SK-N-SH (cell line): ENCODE data around the gene SREBF2. TPM values are rescaled to one million over a fixed set of nuclear protein-coding genes. Genes with fewer than 3 reads are reported as not detected.

Experiments used
- CTCF ChIA-PET: fragments of 300-600, 350-600 bp; formaldehyde crosslinking; extraction: SDS; loops from one replicate; lab custom pipeline; 2021; lab: Yijun Ruan, JAX
- POLR2A ChIA-PET: fragments of 350-600 bp; sonication (Branson Sonifier 250); formaldehyde crosslinking; extraction: SDS; loops from one replicate; lab custom pipeline; 2020; ENCODE audit warnings: antibody characterized with exemption, inconsistent platforms; lab: Yijun Ruan, JAX
- DNase-seq: peaks from one replicate; pipeline ENCODE4 v3.0.0; 2012
- H2AFZ ChIP-seq: fragments of 200-600 bp; sonication (generic); 2 replicates; pipeline ENCODE4 v1.8.1; 2016; ENCODE audit warnings: antibody characterized with exemption, mild to moderate bottlenecking, low read depth
- H3F3A ChIP-seq: fragments of 200-600 bp; sonication (generic); replicated peaks from 2 replicates; pipeline ENCODE3; 2016; ENCODE audit warnings: antibody characterized with exemption, mild to moderate bottlenecking; ENCODE audit not compliant: insufficient read depth
- H3K27ac ChIP-seq, 2 experiments: fragments of 200-500 bp in 1 of 2; fragments of 200-600 bp in 1 of 2; sonication (Bioruptor generic) in 1 of 2; sonication (generic), shearing (Covaris generic) in 1 of 2; 2 replicates each; pipeline versions ENCODE4 v1.5.1 to v1.6.1; 2014 to 2016; ENCODE audit warnings: low read depth in 2 of 2, inconsistent platforms in 1 of 2, low read length in 1 of 2, mild to moderate bottlenecking in 1 of 2, mixed read lengths in 1 of 2
- H3K27me3 ChIP-seq: fragments of 200-600 bp; sonication (generic), shearing (Covaris generic); 2 replicates; pipeline ENCODE4 v1.6.1; 2016; ENCODE audit warnings: mixed run types; ENCODE audit not compliant: insufficient read depth
- H3K36me3 ChIP-seq, 2 experiments: fragments of 200-500 bp in 1 of 2; fragments of 200-600 bp in 1 of 2; sonication (Bioruptor generic) in 1 of 2; sonication (generic) in 1 of 2; replicated peaks in 1 of 2; 2 replicates each; pipeline versions ENCODE3 to v1.5.1; 2014 to 2016; ENCODE audit warnings: low read length in 1 of 2, mild to moderate bottlenecking in 1 of 2; ENCODE audit not compliant: insufficient read depth in 2 of 2, control insufficient read depth in 1 of 2
- H3K4me1 ChIP-seq, 2 experiments: fragments of 200-500 bp in 1 of 2; fragments of 200-600 bp in 1 of 2; sonication (Bioruptor generic) in 1 of 2; sonication (generic), shearing (Covaris generic) in 1 of 2; 2 replicates each; pipeline versions ENCODE4 v1.5.1 to v1.6.1; 2014 to 2016; ENCODE audit warnings: low read depth in 1 of 2, low read length in 1 of 2, mixed run types in 1 of 2; ENCODE audit not compliant: insufficient read depth in 2 of 2, control insufficient read depth in 1 of 2
- H3K4me2 ChIP-seq: fragments of 200-600 bp; sonication (generic), shearing (Covaris generic); 2 replicates; pipeline ENCODE4 v1.6.1; 2017; ENCODE audit warnings: mixed run types
- H3K4me3 ChIP-seq, 2 experiments: fragments of 200-500 bp in 1 of 2; fragments of 200-600 bp in 1 of 2; sonication (Bioruptor generic) in 1 of 2; sonication (generic), shearing (Covaris generic) in 1 of 2; 2 replicates each; pipeline versions ENCODE4 v1.5.1 to v1.8.1; 2014 to 2016; ENCODE audit warnings: low read depth in 2 of 2, inconsistent platforms in 1 of 2, low read length in 1 of 2, mild to moderate bottlenecking in 1 of 2, mixed read lengths in 1 of 2, moderate library complexity in 1 of 2
- H3K79me2 ChIP-seq: fragments of 200-600 bp; sonication (generic); 2 replicates; pipeline ENCODE4 v1.8.1; 2017; ENCODE audit warnings: mild to moderate bottlenecking; ENCODE audit not compliant: insufficient read depth
- H3K9ac ChIP-seq: fragments of 200-600 bp; sonication (generic); 2 replicates; pipeline ENCODE4 v1.6.1; 2017; ENCODE audit warnings: mixed run types
- H3K9me2 ChIP-seq: fragments of 200-600 bp; sonication (generic); 2 replicates; pipeline ENCODE4 v1.6.1; 2017; ENCODE audit warnings: mixed run types
- H3K9me3 ChIP-seq: fragments of 200-600 bp; sonication (generic); 2 replicates; pipeline ENCODE4 v1.6.1; 2017; ENCODE audit warnings: mixed run types, mild to moderate bottlenecking, moderate library complexity
- H4K20me1 ChIP-seq: fragments of 200-600 bp; sonication (generic); 2 replicates; pipeline ENCODE4 v1.6.1; 2017; ENCODE audit warnings: mild to moderate bottlenecking, mixed run types; ENCODE audit not compliant: insufficient read depth
- FOSL2 ChIP-seq: IDR thresholded peaks from 2 replicates; pipeline ENCODE4 v1.4.0; 2012; ENCODE audit warnings: low read depth, mild to moderate bottlenecking, moderate library complexity, borderline replicate concordance
- GATA2 ChIP-seq: sonication (generic); formaldehyde crosslinking; IDR thresholded peaks from 2 replicates; pipeline ENCODE4 v1.5.0; 2020; ENCODE audit warnings: mild to moderate bottlenecking, missing genetic modification reagents
- JUND ChIP-seq: IDR thresholded peaks from 2 replicates; pipeline ENCODE4 v1.4.0; 2012
- MEF2A ChIP-seq: IDR thresholded peaks from 2 replicates; pipeline ENCODE4 v1.4.0; 2012; ENCODE audit warnings: low read depth, borderline replicate concordance
- NFIC ChIP-seq: IDR thresholded peaks from 2 replicates; pipeline ENCODE4 v1.4.0; 2012; ENCODE audit warnings: borderline replicate concordance
- NRF1 ChIP-seq: IDR thresholded peaks from 2 replicates; pipeline ENCODE4 v1.6.1; 2012; ENCODE audit warnings: low read depth, mild to moderate bottlenecking, low read length
- POLR2AphosphoS5 ChIP-seq: IDR thresholded peaks from 2 replicates; pipeline ENCODE4 v1.6.1; 2012; ENCODE audit warnings: low read depth, low read length
- RFX5 ChIP-seq: IDR thresholded peaks from 2 replicates; pipeline ENCODE4 v1.6.1; 2012; ENCODE audit warnings: mild to moderate bottlenecking, improper control_type of control experiment, low read length
- RXRA ChIP-seq: IDR thresholded peaks from 2 replicates; pipeline ENCODE4 v1.4.0; 2012; ENCODE audit warnings: low read depth, mild to moderate bottlenecking, borderline replicate concordance
- TEAD4 ChIP-seq: IDR thresholded peaks from 2 replicates; pipeline ENCODE4 v1.4.0; 2012; ENCODE audit warnings: mild to moderate bottlenecking, borderline replicate concordance; ENCODE audit not compliant: insufficient read depth
- WGBS: methylation state at CpG from one replicate; pipeline ENCODE4 v1.1.6; 2017; ENCODE audit warnings: low lambda C conversion rate; 5-methylcytosine and 5-hydroxymethylcytosine counted together
- polyA plus RNA-seq, 3 experiments: library from polyadenylated mRNA; depleted of rRNA; stranded (reverse); fragments of >200 nt; gene quantifications; 2 replicates each; pipeline ENCODE4 v1.2.3, GENCODE V29; 2012
- TF ChIP-seq, protein P1 (sequence below): fragments of 200-600 bp; sonication (generic); IDR thresholded peaks from 2 replicates; pipeline ENCODE4 v1.6.1; 2017; ENCODE audit warnings: antibody characterized with exemption, mild to moderate bottlenecking, moderate library complexity
- TF ChIP-seq, protein P2 (sequence below): IDR thresholded peaks from 2 replicates; pipeline ENCODE4 v1.4.0; 2012; ENCODE audit warnings: low read depth, borderline replicate concordance
- TF ChIP-seq, protein P3 (sequence below): IDR thresholded peaks from 2 replicates; pipeline ENCODE4 v1.4.0; 2012; ENCODE audit warnings: low read depth, borderline replicate concordance
- TF ChIP-seq, protein P4 (sequence below): fragments of 150-350 bp; IDR thresholded peaks from 2 replicates; pipeline ENCODE4 v1.6.1; 2017; ENCODE audit warnings: antibody characterized with exemption, low read length, low read depth, borderline replicate concordance
- TF ChIP-seq, protein P5 (sequence below): IDR thresholded peaks from 2 replicates; pipeline ENCODE4 v1.6.1; 2012; ENCODE audit warnings: mild to moderate bottlenecking, low read depth, low read length, moderate library complexity
- TF ChIP-seq, protein P6 (sequence below): IDR thresholded peaks from 2 replicates; pipeline ENCODE4; 2012

SREBF2 gene
- polyA plus RNA-seq, 1 of the 3 experiments (the other 2 are of a cell fraction): 7.5 TPM

DNA sequence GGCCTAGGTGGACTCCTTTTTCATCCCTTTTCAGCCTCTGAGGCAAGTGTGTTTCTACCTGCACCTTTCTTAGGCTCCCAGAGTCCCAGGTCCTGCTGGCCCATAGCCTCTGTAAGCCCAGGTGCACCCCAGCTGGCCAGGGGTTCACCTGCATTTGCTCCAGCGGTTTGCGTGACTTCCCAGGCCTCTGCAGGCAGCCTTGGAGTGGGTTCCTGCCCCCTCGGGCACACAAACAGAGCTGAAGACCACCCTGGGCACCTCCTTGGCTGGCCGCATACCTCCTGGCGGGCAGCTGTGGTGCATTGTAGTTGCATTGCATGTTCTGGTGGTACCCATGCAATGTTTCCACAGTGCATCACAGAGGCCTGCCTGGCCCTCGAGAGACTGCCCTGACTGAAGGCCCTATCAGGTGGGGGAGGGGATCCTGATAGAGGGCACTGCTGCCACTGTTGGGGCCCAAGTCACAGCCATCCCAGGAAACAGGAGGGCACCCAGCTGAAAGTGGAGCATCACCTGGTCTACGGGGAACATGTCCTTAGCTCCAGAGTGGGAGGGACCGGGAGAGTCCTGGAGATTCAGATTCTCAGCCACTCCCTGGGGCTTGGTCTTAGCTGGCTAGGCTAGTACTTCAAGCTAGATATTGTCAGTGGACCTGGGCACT lies 67.9 kb downstream of the SREBF2 start:
- WGBS: 100% methylated on average over 5 of the region's 8 CpGs
- no peaks in the 10 kb centered on the region for H3K27me3 ChIP-seq
- TF ChIP-seq NRF1 (no peak), FOSL2 (no peak), RFX5 (no peak)
- TF ChIP-seq, protein P1, sequence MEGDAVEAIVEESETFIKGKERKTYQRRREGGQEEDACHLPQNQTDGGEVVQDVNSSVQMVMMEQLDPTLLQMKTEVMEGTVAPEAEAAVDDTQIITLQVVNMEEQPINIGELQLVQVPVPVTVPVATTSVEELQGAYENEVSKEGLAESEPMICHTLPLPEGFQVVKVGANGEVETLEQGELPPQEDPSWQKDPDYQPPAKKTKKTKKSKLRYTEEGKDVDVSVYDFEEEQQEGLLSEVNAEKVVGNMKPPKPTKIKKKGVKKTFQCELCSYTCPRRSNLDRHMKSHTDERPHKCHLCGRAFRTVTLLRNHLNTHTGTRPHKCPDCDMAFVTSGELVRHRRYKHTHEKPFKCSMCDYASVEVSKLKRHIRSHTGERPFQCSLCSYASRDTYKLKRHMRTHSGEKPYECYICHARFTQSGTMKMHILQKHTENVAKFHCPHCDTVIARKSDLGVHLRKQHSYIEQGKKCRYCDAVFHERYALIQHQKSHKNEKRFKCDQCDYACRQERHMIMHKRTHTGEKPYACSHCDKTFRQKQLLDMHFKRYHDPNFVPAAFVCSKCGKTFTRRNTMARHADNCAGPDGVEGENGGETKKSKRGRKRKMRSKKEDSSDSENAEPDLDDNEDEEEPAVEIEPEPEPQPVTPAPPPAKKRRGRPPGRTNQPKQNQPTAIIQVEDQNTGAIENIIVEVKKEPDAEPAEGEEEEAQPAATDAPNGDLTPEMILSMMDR: no peak
- H3F3A ChIP-seq: no peaks in the 10 kb centered on the region
- H3K36me3 ChIP-seq: peaks cover 0 to 6% of the 10 kb centered on the region in 2 experiments
- no peak overlapping the region for H2AFZ ChIP-seq
- POLR2A ChIA-PET: no interaction called here
- H3K9me2 ChIP-seq: no peaks in the 10 kb centered on the region
- DNase-seq: no peak
- no peaks in the 10 kb centered on the region for H3K9me3 ChIP-seq
- CTCF ChIA-PET: no interaction called here
- H3K4me2 ChIP-seq: no peak overlapping the region
- no peak overlapping the region for H3K9ac ChIP-seq
- no peak overlapping the region for H3K4me3 ChIP-seq
- H3K27ac ChIP-seq: no peak overlapping the region
- H4K20me1 ChIP-seq: no peaks in the 10 kb centered on the region
- no peaks in the 10 kb centered on the region for H3K4me1 ChIP-seq
- H3K79me2 ChIP-seq: no peaks in the 10 kb centered on the region

DNA sequence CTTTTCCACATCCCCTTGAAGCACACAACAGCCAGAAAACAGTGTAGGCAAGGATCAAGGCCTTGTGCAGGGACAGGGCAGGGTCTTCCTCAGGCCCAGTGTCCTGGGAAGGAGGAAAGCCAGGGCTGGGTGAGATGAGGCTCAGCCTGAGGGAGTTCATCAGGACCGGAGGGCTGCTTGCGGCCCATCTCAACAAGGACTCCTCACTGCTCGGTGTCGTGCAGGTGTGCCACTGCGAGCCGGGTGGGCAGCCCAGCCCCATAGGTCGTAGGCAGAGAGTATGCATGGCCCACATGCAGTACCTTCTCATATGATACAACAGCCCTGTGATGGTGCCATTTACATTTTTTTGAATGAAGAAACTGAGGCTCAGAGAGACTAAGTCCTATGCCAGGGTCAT lies 69.1 kb downstream of the SREBF2 start:
- no peaks in the 10 kb centered on the region for H3K79me2 ChIP-seq
- no peak overlapping the region for H2AFZ ChIP-seq
- no CpG with 5 or more reads among the region's 7 CpGs for WGBS
- H3K36me3 ChIP-seq: peaks cover 0 to 6% of the 10 kb centered on the region in 2 experiments
- H3K9ac ChIP-seq: no peak overlapping the region
- ChIA-PET CTCF (no interaction called here), POLR2A (no interaction called here)
- H3K27me3 ChIP-seq: no peaks in the 10 kb centered on the region
- no peaks in the 10 kb centered on the region for H3F3A ChIP-seq
- no peaks in the 10 kb centered on the region for H3K9me2 ChIP-seq
- DNase-seq: no peak
- H3K9me3 ChIP-seq: no peaks in the 10 kb centered on the region
- H3K27ac ChIP-seq: no peak overlapping the region
- H3K4me1 ChIP-seq: no peaks in the 10 kb centered on the region
- no peak overlapping the region for H3K4me3 ChIP-seq
- H4K20me1 ChIP-seq: no peaks in the 10 kb centered on the region
- no peak overlapping the region for H3K4me2 ChIP-seq
- TF ChIP-seq, protein P2, sequence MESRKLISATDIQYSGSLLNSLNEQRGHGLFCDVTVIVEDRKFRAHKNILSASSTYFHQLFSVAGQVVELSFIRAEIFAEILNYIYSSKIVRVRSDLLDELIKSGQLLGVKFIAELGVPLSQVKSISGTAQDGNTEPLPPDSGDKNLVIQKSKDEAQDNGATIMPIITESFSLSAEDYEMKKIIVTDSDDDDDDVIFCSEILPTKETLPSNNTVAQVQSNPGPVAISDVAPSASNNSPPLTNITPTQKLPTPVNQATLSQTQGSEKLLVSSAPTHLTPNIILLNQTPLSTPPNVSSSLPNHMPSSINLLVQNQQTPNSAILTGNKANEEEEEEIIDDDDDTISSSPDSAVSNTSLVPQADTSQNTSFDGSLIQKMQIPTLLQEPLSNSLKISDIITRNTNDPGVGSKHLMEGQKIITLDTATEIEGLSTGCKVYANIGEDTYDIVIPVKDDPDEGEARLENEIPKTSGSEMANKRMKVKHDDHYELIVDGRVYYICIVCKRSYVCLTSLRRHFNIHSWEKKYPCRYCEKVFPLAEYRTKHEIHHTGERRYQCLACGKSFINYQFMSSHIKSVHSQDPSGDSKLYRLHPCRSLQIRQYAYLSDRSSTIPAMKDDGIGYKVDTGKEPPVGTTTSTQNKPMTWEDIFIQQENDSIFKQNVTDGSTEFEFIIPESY: no peak
- TF ChIP-seq FOSL2: no peak
- TF ChIP-seq NFIC: no peak
- no peak for TF ChIP-seq MEF2A
- TF ChIP-seq, protein P3, sequence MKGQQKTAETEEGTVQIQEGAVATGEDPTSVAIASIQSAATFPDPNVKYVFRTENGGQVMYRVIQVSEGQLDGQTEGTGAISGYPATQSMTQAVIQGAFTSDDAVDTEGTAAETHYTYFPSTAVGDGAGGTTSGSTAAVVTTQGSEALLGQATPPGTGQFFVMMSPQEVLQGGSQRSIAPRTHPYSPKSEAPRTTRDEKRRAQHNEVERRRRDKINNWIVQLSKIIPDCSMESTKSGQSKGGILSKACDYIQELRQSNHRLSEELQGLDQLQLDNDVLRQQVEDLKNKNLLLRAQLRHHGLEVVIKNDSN: no peak
- no peak for TF ChIP-seq POLR2AphosphoS5
- TF ChIP-seq RXRA: no peak
- TF ChIP-seq TEAD4: no peak
- TF ChIP-seq JUND: no peak
- TF ChIP-seq, protein P4, sequence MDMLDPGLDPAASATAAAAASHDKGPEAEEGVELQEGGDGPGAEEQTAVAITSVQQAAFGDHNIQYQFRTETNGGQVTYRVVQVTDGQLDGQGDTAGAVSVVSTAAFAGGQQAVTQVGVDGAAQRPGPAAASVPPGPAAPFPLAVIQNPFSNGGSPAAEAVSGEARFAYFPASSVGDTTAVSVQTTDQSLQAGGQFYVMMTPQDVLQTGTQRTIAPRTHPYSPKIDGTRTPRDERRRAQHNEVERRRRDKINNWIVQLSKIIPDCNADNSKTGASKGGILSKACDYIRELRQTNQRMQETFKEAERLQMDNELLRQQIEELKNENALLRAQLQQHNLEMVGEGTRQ: no peak
- TF ChIP-seq, protein P5, sequence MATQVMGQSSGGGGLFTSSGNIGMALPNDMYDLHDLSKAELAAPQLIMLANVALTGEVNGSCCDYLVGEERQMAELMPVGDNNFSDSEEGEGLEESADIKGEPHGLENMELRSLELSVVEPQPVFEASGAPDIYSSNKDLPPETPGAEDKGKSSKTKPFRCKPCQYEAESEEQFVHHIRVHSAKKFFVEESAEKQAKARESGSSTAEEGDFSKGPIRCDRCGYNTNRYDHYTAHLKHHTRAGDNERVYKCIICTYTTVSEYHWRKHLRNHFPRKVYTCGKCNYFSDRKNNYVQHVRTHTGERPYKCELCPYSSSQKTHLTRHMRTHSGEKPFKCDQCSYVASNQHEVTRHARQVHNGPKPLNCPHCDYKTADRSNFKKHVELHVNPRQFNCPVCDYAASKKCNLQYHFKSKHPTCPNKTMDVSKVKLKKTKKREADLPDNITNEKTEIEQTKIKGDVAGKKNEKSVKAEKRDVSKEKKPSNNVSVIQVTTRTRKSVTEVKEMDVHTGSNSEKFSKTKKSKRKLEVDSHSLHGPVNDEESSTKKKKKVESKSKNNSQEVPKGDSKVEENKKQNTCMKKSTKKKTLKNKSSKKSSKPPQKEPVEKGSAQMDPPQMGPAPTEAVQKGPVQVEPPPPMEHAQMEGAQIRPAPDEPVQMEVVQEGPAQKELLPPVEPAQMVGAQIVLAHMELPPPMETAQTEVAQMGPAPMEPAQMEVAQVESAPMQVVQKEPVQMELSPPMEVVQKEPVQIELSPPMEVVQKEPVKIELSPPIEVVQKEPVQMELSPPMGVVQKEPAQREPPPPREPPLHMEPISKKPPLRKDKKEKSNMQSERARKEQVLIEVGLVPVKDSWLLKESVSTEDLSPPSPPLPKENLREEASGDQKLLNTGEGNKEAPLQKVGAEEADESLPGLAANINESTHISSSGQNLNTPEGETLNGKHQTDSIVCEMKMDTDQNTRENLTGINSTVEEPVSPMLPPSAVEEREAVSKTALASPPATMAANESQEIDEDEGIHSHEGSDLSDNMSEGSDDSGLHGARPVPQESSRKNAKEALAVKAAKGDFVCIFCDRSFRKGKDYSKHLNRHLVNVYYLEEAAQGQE: no peak
- no peak for TF ChIP-seq GATA2 (CRISPR knock-in tag)
- TF ChIP-seq, protein P6, sequence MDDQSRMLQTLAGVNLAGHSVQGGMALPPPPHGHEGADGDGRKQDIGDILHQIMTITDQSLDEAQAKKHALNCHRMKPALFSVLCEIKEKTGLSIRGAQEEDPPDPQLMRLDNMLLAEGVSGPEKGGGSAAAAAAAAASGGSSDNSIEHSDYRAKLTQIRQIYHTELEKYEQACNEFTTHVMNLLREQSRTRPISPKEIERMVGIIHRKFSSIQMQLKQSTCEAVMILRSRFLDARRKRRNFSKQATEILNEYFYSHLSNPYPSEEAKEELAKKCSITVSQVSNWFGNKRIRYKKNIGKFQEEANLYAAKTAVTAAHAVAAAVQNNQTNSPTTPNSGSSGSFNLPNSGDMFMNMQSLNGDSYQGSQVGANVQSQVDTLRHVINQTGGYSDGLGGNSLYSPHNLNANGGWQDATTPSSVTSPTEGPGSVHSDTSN: no peak
